ENCODE results near the gene POU2AF3.
A peak's percentile ranks its signal among the peaks of the same experiment; 100 is the strongest.

The POU2AF3 gene

GRCh38 chr11:111329306-111330204 lies 31.2 kb downstream of the POU2AF3 start:
- DNase-seq, result no peak

- no peak for DNase-seq
Observed at GRCh38 chr11:111330234-111330893, 32.0 kb downstream of the POU2AF3 start.

- DNase-seq, result no peak
Observed at GRCh38 chr11:111331711-111332479, 33.5 kb downstream of the POU2AF3 start.

DNA sequence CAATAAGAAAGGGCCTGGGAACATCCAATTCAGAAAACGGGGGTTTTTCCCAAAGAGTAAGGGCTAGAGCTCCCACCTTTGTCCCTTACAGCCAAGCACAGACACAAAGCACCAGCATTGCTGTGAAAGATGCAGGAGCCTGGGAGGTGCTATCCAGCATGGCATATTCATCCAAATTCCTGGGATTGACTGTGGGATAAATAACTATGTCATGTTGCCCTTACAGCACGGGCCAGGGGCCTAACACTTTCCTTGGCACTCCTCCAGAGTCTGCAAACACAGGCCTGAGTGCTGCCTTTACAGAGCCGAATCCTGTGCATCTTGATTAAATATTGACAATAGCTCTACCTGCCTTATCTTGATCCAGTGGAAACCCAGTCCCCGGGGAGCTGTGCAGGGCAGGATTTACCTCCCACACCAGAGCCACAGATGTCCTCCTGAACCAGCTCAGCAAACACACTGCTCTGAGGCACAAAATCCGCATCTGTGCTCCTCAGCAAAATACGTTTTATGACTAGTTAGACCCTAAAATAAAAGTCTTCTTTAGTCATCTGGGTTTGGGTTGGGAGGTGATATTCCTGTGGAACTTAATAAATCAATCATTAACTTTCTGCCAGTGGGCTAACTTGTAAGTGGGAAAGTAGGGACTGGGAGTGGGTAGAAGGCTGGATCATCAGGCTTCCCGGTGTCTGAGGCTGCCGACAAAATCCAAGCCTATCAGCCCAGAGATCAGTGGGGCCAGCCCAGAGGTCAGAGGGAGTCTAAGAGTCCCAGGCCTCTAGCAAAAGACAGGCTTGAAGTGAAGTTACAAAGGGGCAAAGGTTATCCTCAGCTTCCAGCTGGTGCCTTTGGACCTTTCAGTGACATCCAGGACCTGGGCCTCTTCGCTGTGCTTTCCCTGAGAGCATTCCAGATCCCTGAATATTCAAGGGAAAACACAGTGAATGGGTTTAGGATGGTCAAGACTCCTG lies 36.5 kb downstream of the POU2AF3 start:
- peak; percentile 90 for DNase-seq

- no peak for DNase-seq
Observed at GRCh38 chr11:111335549-111335948, 37.2 kb downstream of the POU2AF3 start.

- DNase-seq, result no peak
Observed at GRCh38 chr11:111336062-111336461, 37.7 kb downstream of the POU2AF3 start.

- DNase-seq, result no peak
Observed at GRCh38 chr11:111336582-111337256, 38.4 kb downstream of the POU2AF3 start.

- no peak for DNase-seq
Observed at GRCh38 chr11:111339758-111340388, 41.5 kb downstream of the POU2AF3 start.

- DNase-seq, result no peak
Observed at GRCh38 chr11:111342329-111342728, 44.0 kb downstream of the POU2AF3 start.

DNA sequence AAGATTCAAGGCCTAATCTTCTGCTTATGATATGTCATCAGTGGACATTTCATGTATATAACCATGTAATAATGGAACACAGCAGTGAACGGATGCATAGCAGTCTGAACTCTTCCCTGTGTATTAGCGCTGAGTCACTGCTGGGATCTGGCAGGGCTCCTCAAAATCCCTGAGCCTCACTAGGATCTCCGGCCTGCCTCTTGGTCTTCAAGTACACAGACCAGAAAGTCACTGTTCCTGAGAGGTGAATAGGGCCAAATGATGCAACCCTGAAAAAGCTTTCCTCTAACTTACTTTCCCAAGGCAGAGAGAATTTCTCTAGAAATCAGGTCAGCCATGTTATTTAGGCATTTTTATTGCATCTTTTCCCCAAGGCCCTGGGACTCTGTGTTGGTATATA lies 45.7 kb downstream of the POU2AF3 start:
- no peak for DNase-seq

GRCh38 chr11:111347002-111347722 lies 48.8 kb downstream of the POU2AF3 start:
- DNase-seq, result no peak

GRCh38 chr11:111347723-111348115 lies 49.4 kb downstream of the POU2AF3 start:
- DNase-seq, result no peak

DNA sequence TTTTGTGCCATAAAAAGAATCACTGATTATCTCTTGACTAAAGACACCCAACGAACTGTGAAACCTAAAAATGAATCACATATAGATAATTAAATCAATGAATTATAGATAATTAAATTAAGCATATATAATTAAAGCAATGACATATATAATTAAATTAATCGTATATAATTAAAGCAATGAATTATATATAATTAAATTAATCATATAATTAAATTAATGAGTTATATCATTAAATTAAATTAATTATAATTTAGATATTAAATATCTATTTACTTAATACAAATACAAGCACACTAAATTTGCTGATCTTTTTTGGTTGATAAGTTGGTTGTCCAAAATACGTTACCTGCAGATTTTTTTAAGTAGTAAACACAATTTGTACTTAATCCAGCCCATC lies 49.8 kb downstream of the POU2AF3 start:
- no peak for DNase-seq

DNA sequence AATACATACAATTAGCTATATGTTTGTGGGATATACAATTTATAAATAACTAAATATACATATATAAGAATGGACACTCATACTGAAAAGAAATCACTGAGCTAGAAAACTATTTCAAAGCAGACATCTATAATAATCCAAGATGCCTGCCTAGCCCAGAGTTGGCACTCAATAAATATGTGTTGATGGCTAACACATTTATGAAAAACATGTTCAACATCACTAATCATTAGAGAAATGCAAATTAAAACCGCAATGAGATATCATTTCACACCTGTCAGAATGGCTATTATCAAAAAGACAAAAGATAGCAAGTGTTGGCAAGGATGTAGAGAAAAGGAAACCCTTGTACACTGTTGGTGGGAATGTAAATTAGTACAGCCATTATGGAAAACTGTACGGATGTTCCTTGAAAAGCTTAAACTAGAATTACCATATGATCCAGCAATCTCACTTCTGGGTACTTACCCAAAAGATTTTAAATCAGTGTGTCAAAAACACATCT lies 50.9 kb downstream of the POU2AF3 start:
- no peak for DNase-seq

- DNase-seq, result no peak
Observed at GRCh38 chr11:111350811-111351210, 52.5 kb downstream of the POU2AF3 start.

- DNase-seq, result no peak
Observed at GRCh38 chr11:111351374-111352055, 53.2 kb downstream of the POU2AF3 start.

DNA sequence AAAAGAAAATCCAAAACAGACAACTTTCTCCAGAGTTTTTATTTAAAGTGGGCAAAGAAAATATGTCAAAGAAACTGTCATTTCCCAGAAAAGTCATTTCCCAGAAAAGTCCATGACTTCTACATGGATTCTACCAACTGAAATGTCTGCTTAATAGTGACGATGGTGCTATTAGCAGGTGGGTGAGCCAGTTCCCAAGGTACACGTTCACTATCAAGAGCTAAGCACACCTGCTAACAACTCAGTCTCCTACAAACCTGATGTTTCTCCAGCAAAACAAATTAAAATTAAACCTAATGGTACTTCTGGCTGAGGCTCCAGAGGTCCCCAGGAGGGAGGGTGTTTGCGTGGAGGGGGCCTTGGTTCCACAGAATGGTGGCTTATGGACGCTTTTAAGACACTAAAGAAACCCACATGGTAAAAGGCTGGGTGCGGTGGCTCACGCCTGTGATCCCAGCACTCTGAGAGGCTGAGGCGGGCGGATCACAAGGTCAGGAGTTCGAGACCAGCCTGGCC lies 53.9 kb downstream of the POU2AF3 start:
- DNase-seq, result no peak

- no peak for DNase-seq
Observed at GRCh38 chr11:111352935-111353710, 54.8 kb downstream of the POU2AF3 start.

Data from NCI-H2029 (cell line).